Measurements from ENCODE around the gene GGTA1. TPM values are rescaled to one million over a fixed set of nuclear protein-coding genes. Genes with fewer than 3 reads are reported as not detected.

GGTA1 gene
- total and polyA plus RNA-seq, 2 of the 8 experiments (the other 6 are each of a cell fraction or from before 2014, with no cell fraction given) = not detected

GRCh38 chr9:121532881-121533280, 33.2 kb upstream of the GGTA1 start:
- no peaks in the 10 kb centered on the region for H3K79me1 ChIP-seq (ENCODE audit: low read depth, low read length)
- H3K9me3 ChIP-seq (ENCODE audit: insufficient read depth in 2 of 2, low read depth in 1 of 2, low read length in 1 of 2) = no peaks in the 10 kb centered on the region
- H3K56ac ChIP-seq (replicated peaks; ENCODE audit: insufficient read length, low read depth, low read length) = no peak overlapping the region
- H2BK120ac ChIP-seq (replicated peaks; ENCODE audit: low read depth, low read length) = no peak overlapping the region
- H3K27me3 ChIP-seq (replicated peaks in 1 of 4; ENCODE audit: control insufficient read depth in 3 of 4, extremely low read depth in 1 of 4, insufficient read depth in 3 of 4, low read length in 3 of 4) = no peaks in the 10 kb centered on the region
- H4K20me1 ChIP-seq (replicated peaks in 1 of 2; ENCODE audit: control insufficient read depth in 1 of 2, insufficient read depth in 2 of 2, low read length in 2 of 2) = peaks cover 0 to 2% of the 10 kb centered on the region in 2 experiments
- no peak overlapping the region for H2BK20ac ChIP-seq (ENCODE audit: low read length)
- H2BK12ac ChIP-seq (ENCODE audit: low read depth, low read length) = no peak overlapping the region
- H2BK5ac ChIP-seq (ENCODE audit: low read depth, low read length) = no peak overlapping the region
- no peak overlapping the region for H2BK15ac ChIP-seq (ENCODE audit: low read length)
- FAIRE-seq (no peak), DNase-seq (ENCODE audit: low read depth in 1 of 2, low spot score in 2 of 2) (no peak)
- POLR2A ChIA-PET (ENCODE audit: partially characterized antibody) = no interaction called here
- no peak overlapping the region for H3K9ac ChIP-seq (replicated peaks in 1 of 4; ENCODE audit: extremely low read depth in 1 of 4, low read depth in 3 of 4, low read length in 3 of 4)
- no peak overlapping the region for H2AFZ ChIP-seq (ENCODE audit: low read length)
- H4K8ac ChIP-seq (ENCODE audit: extremely low read depth, insufficient read depth, low read length) = no peak overlapping the region
- no peak overlapping the region for H3K4me2 ChIP-seq (ENCODE audit: insufficient read depth in 1 of 2, low read depth in 2 of 2, low read length in 2 of 2)
- H3K23ac ChIP-seq (ENCODE audit: insufficient read length) = no peak overlapping the region
- no peaks in the 10 kb centered on the region for H3K4me1 ChIP-seq (replicated peaks in 1 of 4; ENCODE audit: control insufficient read depth in 3 of 4, insufficient read depth in 4 of 4, low read length in 3 of 4)
- H4K5ac ChIP-seq (ENCODE audit: insufficient read length, low read depth, low read length) = no peak overlapping the region
- H3K14ac ChIP-seq (ENCODE audit: insufficient read length) = no peak overlapping the region
- H4K91ac ChIP-seq (replicated peaks; ENCODE audit: insufficient read length, low read length) = no peak overlapping the region
- H3K36me3 ChIP-seq (ENCODE audit: control insufficient read depth in 2 of 4, insufficient read depth in 4 of 4, low read length in 3 of 4) = no peaks in the 10 kb centered on the region
- 87% methylated on average over 5 of the region's 5 CpGs; no CpG with 5 or more reads in 1 of the 2 experiments for WGBS, 2 experiments (ENCODE audit: extremely low coverage in 1 of 2, insufficient coverage in 1 of 2, insufficient read length in 1 of 2, insufficient replicate concordance in 2 of 2, low coverage in 1 of 2, low lambda C conversion rate in 2 of 2, missing lambda C conversion rate in 1 of 2)
- H3K23me2 ChIP-seq (ENCODE audit: low read depth, low read length) = no peaks in the 10 kb centered on the region
- no peaks in the 10 kb centered on the region for H3K79me2 ChIP-seq (ENCODE audit: control insufficient read depth in 1 of 2, insufficient read depth in 2 of 2, low read length in 2 of 2)
- no peak overlapping the region for H3K27ac ChIP-seq (ENCODE audit: low read depth, low read length)
- CTCF ChIA-PET (ENCODE audit: partially characterized antibody) = interaction anchor here (1.1 to 1.4 kb wide), 5 partner anchors 9 to 152 kb away, joined by 3 to 6 read pairs (median 3); no protein-coding TSS in a partner anchor
- H3K4ac ChIP-seq (replicated peaks; ENCODE audit: insufficient read length, low read depth, low read length) = no peak overlapping the region
- no peak overlapping the region for H3K18ac ChIP-seq (ENCODE audit: extremely low read depth, low read length)
- H3K4me3 ChIP-seq (ENCODE audit: extremely low read depth in 1 of 4, insufficient read depth in 2 of 4, low read depth in 3 of 4, low read length in 4 of 4) = no peak overlapping the region
- no peak overlapping the region for H2AK5ac ChIP-seq (ENCODE audit: low read depth, low read length)
- TF ChIP-seq USF2 (IDR thresholded peaks at IDR 0.05; ENCODE audit: low read length) (no peak), KDM1A (IDR thresholded peaks at IDR 0.05; ENCODE audit: borderline replicate concordance, low read length) (no peak), RXRA (IDR thresholded peaks at IDR 0.05; ENCODE audit: insufficient read depth, low read depth, low read length) (no peak), SIRT6 (IDR thresholded peaks at IDR 0.05; ENCODE audit: low read length) (no peak), SP1 (IDR thresholded peaks at IDR 0.05; ENCODE audit: low read depth, low read length) (no peak), HDAC2 (IDR thresholded peaks at IDR 0.05; ENCODE audit: borderline replicate concordance in 1 of 2, low read depth in 2 of 2, low read length in 2 of 2) (no peak), SP4 (IDR thresholded peaks at IDR 0.05; ENCODE audit: low read length) (no peak), CEBPB (IDR thresholded peaks at IDR 0.05; ENCODE audit: low read depth, low read length) (no peak), BCL11A (IDR thresholded peaks at IDR 0.05; ENCODE audit: low read depth in 2 of 2, low read length in 2 of 2) (no peak), EP300 (IDR thresholded peaks at IDR 0.05; ENCODE audit: borderline replicate concordance in 1 of 2, low read depth in 2 of 2, low read length in 2 of 2) (no peak), NANOG (IDR thresholded peaks at IDR 0.05; ENCODE audit: insufficient read depth, low read depth, low read length, poor library complexity, severe bottlenecking) (no peak), MAX (IDR thresholded peaks at IDR 0.05) (no peak)

Data from H1 (cell line).